NT2/D1 (cell line): ENCODE results near the gene CKLF.
"Not testable (repeated sequence)": the region's sequence is repeated elsewhere in the genome, so short reads cannot be mapped to it uniquely, and the experiment has no call there.

ENCODE experiments used
- DNase-seq: peaks from one replicate; pipeline ENCODE4 v3.0.0-alpha.2; 2011; ENCODE audit warnings: low read depth, low spot score
- H3K27me3 ChIP-seq: 2 replicates; pipeline ENCODE4 v1.6.0; 2011; ENCODE audit warnings: mild to moderate bottlenecking; ENCODE audit not compliant: insufficient read length, insufficient read depth
- H3K36me3 ChIP-seq: 2 replicates; pipeline ENCODE4 v1.6.1; 2011; ENCODE audit warnings: mild to moderate bottlenecking, low read length, mixed read lengths; ENCODE audit not compliant: insufficient read depth, insufficient read length
- H3K4me1 ChIP-seq: 2 replicates; pipeline ENCODE4 v1.5.1; 2011; ENCODE audit not compliant: insufficient read depth, insufficient read length
- H3K4me3 ChIP-seq: 2 replicates; pipeline ENCODE4 v1.5.1; 2011; ENCODE audit warnings: low read depth; ENCODE audit not compliant: insufficient read length
- H3K9ac ChIP-seq: 2 replicates; pipeline ENCODE4 v1.6.0; 2011; ENCODE audit warnings: low read depth; ENCODE audit not compliant: insufficient read length
- H3K9me3 ChIP-seq: 2 replicates; pipeline ENCODE4 v1.5.1; 2011; ENCODE audit warnings: mild to moderate bottlenecking, low read length; ENCODE audit not compliant: insufficient read depth
- SUZ12 ChIP-seq: IDR thresholded peaks from 2 replicates; pipeline ENCODE4 v1.6.1; 2011; ENCODE audit not compliant: insufficient read length, insufficient read depth; ENCODE audit errors: extremely low read depth
- YY1 ChIP-seq: IDR thresholded peaks from 2 replicates; pipeline ENCODE4 v1.6.1; 2011; ENCODE audit not compliant: insufficient read length, insufficient read depth
- ZNF274 ChIP-seq: IDR thresholded peaks from 2 replicates; pipeline ENCODE4 v1.6.1; 2011; ENCODE audit warnings: mild to moderate bottlenecking, low read depth, low read length

Gene CKLF

GRCh38 chr16:66590322-66590721 is 37.9 kb downstream of the CKLF start:
- no peak for DNase-seq
- peaks cover 6% of the 10 kb centered on the region for H3K4me1 ChIP-seq
- no peak overlapping the region for H3K4me3 ChIP-seq
- H3K27me3 ChIP-seq: no peaks in the 10 kb centered on the region
- no peak for TF ChIP-seq YY1
- no peak for TF ChIP-seq SUZ12
- no peak for TF ChIP-seq ZNF274
- no peaks in the 10 kb centered on the region for H3K36me3 ChIP-seq
- H3K9ac ChIP-seq: no peak overlapping the region
- no peaks in the 10 kb centered on the region for H3K9me3 ChIP-seq

- H3K9ac ChIP-seq: no peak overlapping the region
- no peak for DNase-seq
- TF ChIP-seq SUZ12: no peak
- TF ChIP-seq YY1: no peak
- TF ChIP-seq ZNF274: no peak
- H3K4me3 ChIP-seq: no peak overlapping the region
- peaks cover 3% of the 10 kb centered on the region for H3K4me1 ChIP-seq
- no peaks in the 10 kb centered on the region for H3K27me3 ChIP-seq
- no peaks in the 10 kb centered on the region for H3K9me3 ChIP-seq
- no peaks in the 10 kb centered on the region for H3K36me3 ChIP-seq
These were observed 38.6 kb downstream of the CKLF start for GRCh38 chr16:66591018-66591417.

- peaks cover 3% of the 10 kb centered on the region for H3K4me1 ChIP-seq
- TF ChIP-seq ZNF274: no peak
- no peak for TF ChIP-seq YY1
- no peak for TF ChIP-seq SUZ12
- DNase-seq: no peak
- H3K36me3 ChIP-seq: no peaks in the 10 kb centered on the region
- H3K27me3 ChIP-seq: no peaks in the 10 kb centered on the region
- H3K9ac ChIP-seq: no peak overlapping the region
- H3K4me3 ChIP-seq: no peak overlapping the region
- H3K9me3 ChIP-seq: no peaks in the 10 kb centered on the region
These were observed 39.9 kb downstream of the CKLF start for GRCh38 chr16:66592241-66592640.

- Histone ChIP-seq H3K36me3 (no peaks in the 10 kb centered on the region), H3K9me3 (no peaks in the 10 kb centered on the region), H3K4me1 (peaks cover 3% of the 10 kb centered on the region), H3K27me3 (no peaks in the 10 kb centered on the region), H3K9ac (no peak overlapping the region), H3K4me3 (no peak overlapping the region)
- DNase-seq: no peak
- TF ChIP-seq SUZ12 (no peak), ZNF274 (no peak), YY1 (no peak)
These were observed 40.4 kb downstream of the CKLF start for GRCh38 chr16:66592814-66593213.

- DNase-seq: no peak
- no peak for TF ChIP-seq ZNF274
- no peak for TF ChIP-seq YY1
- no peak for TF ChIP-seq SUZ12
- Histone ChIP-seq H3K36me3 (no peaks in the 10 kb centered on the region), H3K4me1 (peaks cover 3% of the 10 kb centered on the region), H3K27me3 (no peaks in the 10 kb centered on the region), H3K4me3 (no peak overlapping the region), H3K9ac (no peak overlapping the region), H3K9me3 (no peaks in the 10 kb centered on the region)
These were observed 42.4 kb downstream of the CKLF start for GRCh38 chr16:66594739-66595138.

GRCh38 chr16:66596559-66596958 is 44.2 kb downstream of the CKLF start:
- H3K27me3 ChIP-seq, H3K4me3 ChIP-seq, H3K9me3 ChIP-seq, H3K36me3 ChIP-seq, DNase-seq, H3K4me1 ChIP-seq, H3K9ac ChIP-seq: not testable (repeated sequence)

GRCh38 chr16:66596986-66597848 is 44.8 kb downstream of the CKLF start:
- no peak for TF ChIP-seq SUZ12
- Histone ChIP-seq H3K9ac (no peak overlapping the region), H3K36me3 (no peaks in the 10 kb centered on the region), H3K4me3 (no peak overlapping the region), H3K9me3 (peaks cover 12% of the 10 kb centered on the region; the same call in 1 of the 2 replicates), H3K27me3 (peaks cover 5% of the 10 kb centered on the region), H3K4me1 (no peaks in the 10 kb centered on the region)
- DNase-seq: no peak

- TF ChIP-seq ZNF274 (no peak), SUZ12 (no peak), YY1 (no peak)
These were observed 45.7 kb downstream of the CKLF start for GRCh38 chr16:66598111-66598510.

More at GRCh38 chr16:66598111-66598510, 45.7 kb downstream of the CKLF start:
- Histone ChIP-seq H3K9me3 (peaks cover 12% of the 10 kb centered on the region; the same call in 1 of the 2 replicates), H3K36me3 (no peaks in the 10 kb centered on the region), H3K27me3 (peaks cover 5% of the 10 kb centered on the region), H3K4me1 (no peaks in the 10 kb centered on the region), H3K4me3 (no peak overlapping the region), H3K9ac (no peak overlapping the region)
- no peak for DNase-seq
